CD4-positive, CD25-positive, alpha-beta regulatory T cell (primary cell): ENCODE measurements around the gene UST. TPM values are rescaled to one million over a fixed set of nuclear protein-coding genes. Genes with fewer than 3 reads are reported as not detected.
"Not testable (repeated sequence)": the region's sequence is repeated elsewhere in the genome, so short reads cannot be mapped to it uniquely, and the experiment has no call there.

Experiments used
- ATAC-seq, 2 donors: fragments of 150-1000 bp; cut with Tn5 transposase; one replicate each; pipeline ENCODE4 v1.10.0; 2021; ENCODE audit warnings: low read depth in 2 of 2, moderate number of reproducible peaks in 2 of 2, moderate library complexity in 1 of 2
- DNase-seq, 3 donors: peaks; one replicate each; pipeline versions ENCODE4 v3.0.0 to v3.0.0-alpha.2; 2012 to 2022; ENCODE audit warnings: mixed read lengths in 1 of 3
- H3K27ac ChIP-seq: one replicate; pipeline ENCODE4 v1.7.0; 2013; ENCODE audit warnings: mild to moderate bottlenecking, low read length; ENCODE audit not compliant: insufficient read depth, poor library complexity, severe bottlenecking
- H3K27me3 ChIP-seq: one replicate; pipeline ENCODE4 v1.7.0; 2013; ENCODE audit warnings: low read length; ENCODE audit not compliant: control insufficient read depth, insufficient read depth
- H3K36me3 ChIP-seq: one replicate; pipeline ENCODE4 v1.7.0; 2013; ENCODE audit warnings: mild to moderate bottlenecking, low read length, moderate library complexity; ENCODE audit not compliant: control insufficient read depth, insufficient read depth
- H3K4me1 ChIP-seq: 2 replicates; pipeline ENCODE4 v1.7.0; 2013; ENCODE audit warnings: mild to moderate bottlenecking, low read length; ENCODE audit not compliant: insufficient read depth, control insufficient read depth, poor library complexity, severe bottlenecking
- H3K4me3 ChIP-seq: one replicate; pipeline ENCODE4 v1.7.0; 2013; ENCODE audit warnings: low read depth, mild to moderate bottlenecking, low read length, moderate library complexity
- H3K9me3 ChIP-seq, 2 experiments: 1 replicate in 1 of 2; 2 replicates in 1 of 2; pipeline ENCODE4 v1.7.0; 2013; ENCODE audit warnings: low read length in 2 of 2, mild to moderate bottlenecking in 1 of 2, moderate library complexity in 1 of 2; ENCODE audit not compliant: control insufficient read depth in 2 of 2
- H3K27ac Mint-ChIP-seq, 3 donors: one replicate each; pipeline ENCODE4 v1.8.0; 2020 to 2022; ENCODE audit warnings: mild to moderate bottlenecking in 3 of 3, mixed read lengths in 3 of 3, moderate library complexity in 2 of 3
- H3K27me3 Mint-ChIP-seq: one replicate; pipeline ENCODE4 v1.8.0; 2022; ENCODE audit warnings: mild to moderate bottlenecking, mixed read lengths
- H3K36me3 Mint-ChIP-seq: one replicate; pipeline ENCODE4 v1.8.0; 2020; ENCODE audit warnings: mixed read lengths
- H3K4me1 Mint-ChIP-seq, 4 donors: one replicate each; pipeline ENCODE4 v1.8.0; 2020 to 2022; ENCODE audit warnings: mixed read lengths in 4 of 4, mild to moderate bottlenecking in 1 of 4
- H3K4me3 Mint-ChIP-seq, 4 donors: one replicate each; pipeline ENCODE4 v1.8.0; 2020 to 2022; ENCODE audit warnings: mild to moderate bottlenecking in 4 of 4, mixed read lengths in 4 of 4, moderate library complexity in 3 of 4
- H3K9me3 Mint-ChIP-seq, 7 donors: one replicate each; pipeline ENCODE4 v1.8.0; 2020 to 2022; ENCODE audit warnings: mixed read lengths in 7 of 7, mild to moderate bottlenecking in 3 of 7, moderate library complexity in 2 of 7
- polyA plus RNA-seq, 4 donors: library from polyadenylated mRNA; unstranded; fragments of 300-500 nt; fragmentation: Illumina TruSeq; gene quantifications; one replicate each; pipeline ENCODE4 v1.2.3, GENCODE V29; 2021
- total RNA-seq: library from RNA; stranded (reverse); gene quantifications from one replicate; pipeline ENCODE4 v1.2.3, GENCODE V29; 2022

The UST gene
- total and polyA plus RNA-seq, 5 donors from 2014 or later: 1.1 to 2.9 (median 2.5) TPM

- Mint-ChIP-seq H3K9me3 (peaks cover 0 to 2% (median 0%) of the 10 kb centered on the region in 7 donors), H3K4me3 (peak overlapping the region; percentile 37 to 88 (median 66)), H3K36me3 (no peaks in the 10 kb centered on the region), H3K27me3 (peaks cover 51% of the 10 kb centered on the region), H3K27ac (peak overlapping the region; percentile 32 to 91 (median 34)), H3K4me1 (peaks cover 33 to 51% (median 43%) of the 10 kb centered on the region in 4 donors)
- peak overlapping the region; percentile 80 for H3K4me3 ChIP-seq
- H3K9me3 ChIP-seq: no peaks in the 10 kb centered on the region
- ATAC-seq (peak; percentile 46 to 58), DNase-seq (peak in 2 of 3 donors; percentile 47 to 76)
- H3K27ac ChIP-seq: peak overlapping the region; percentile 66
- H3K36me3 ChIP-seq: no peaks in the 10 kb centered on the region
- peaks cover 6% of the 10 kb centered on the region for H3K27me3 ChIP-seq
- H3K4me1 ChIP-seq: peaks cover 37% of the 10 kb centered on the region
These were observed 14.0 kb downstream of the UST start for GRCh38 chr6:148760568-148761526.

- Mint-ChIP-seq H3K4me1 (peaks cover 33 to 57% (median 43%) of the 10 kb centered on the region in 4 donors), H3K9me3 (peaks cover 0 to 3% (median 0%) of the 10 kb centered on the region in 7 donors), H3K27ac (peak overlapping the region; percentile 32 to 91 (median 34)), H3K27me3 (peaks cover 54% of the 10 kb centered on the region), H3K4me3 (peak overlapping the region; percentile 37 to 88 (median 66)), H3K36me3 (no peaks in the 10 kb centered on the region)
- H3K4me3 ChIP-seq: peak overlapping the region; percentile 80
- ATAC-seq (peak; percentile 10 to 21), DNase-seq (peak in 2 of 3 donors; percentile 35 to 43)
- H3K27me3 ChIP-seq: peaks cover 6% of the 10 kb centered on the region
- peak overlapping the region; percentile 66 for H3K27ac ChIP-seq
- H3K9me3 ChIP-seq: no peaks in the 10 kb centered on the region
- H3K36me3 ChIP-seq: no peaks in the 10 kb centered on the region
- peaks cover 37% of the 10 kb centered on the region for H3K4me1 ChIP-seq
These were observed 14.7 kb downstream of the UST start for GRCh38 chr6:148761527-148762011.

GRCh38 chr6:148762231-148762630 lies 15.4 kb downstream of the UST start:
- Mint-ChIP-seq H3K36me3 (no peaks in the 10 kb centered on the region), H3K4me3 (peak overlapping the region; percentile 8 to 72 (median 49)), H3K4me1 (peaks cover 33 to 54% (median 42%) of the 10 kb centered on the region in 4 donors), H3K9me3 (peaks cover 0 to 3% (median 0%) of the 10 kb centered on the region in 7 donors), H3K27ac (peak overlapping the region in 1 of 3 donors; percentile 91), H3K27me3 (peaks cover 49% of the 10 kb centered on the region)
- Histone ChIP-seq H3K4me1 (peaks cover 37% of the 10 kb centered on the region), H3K36me3 (no peaks in the 10 kb centered on the region), H3K4me3 (no peak overlapping the region), H3K27me3 (peaks cover 6% of the 10 kb centered on the region), H3K27ac (no peak overlapping the region), H3K9me3 (no peaks in the 10 kb centered on the region)
- DNase-seq (no peak), ATAC-seq (no peak)

- H3K4me3 Mint-ChIP-seq, H3K36me3 ChIP-seq, DNase-seq, H3K9me3 ChIP-seq, H3K27ac Mint-ChIP-seq, H3K9me3 Mint-ChIP-seq, H3K27me3 ChIP-seq, ATAC-seq, H3K36me3 Mint-ChIP-seq, H3K27ac ChIP-seq, H3K4me3 ChIP-seq: not testable (repeated sequence)
- H3K4me1 Mint-ChIP-seq: peaks cover 32 to 45% (median 34%) of the 10 kb centered on the region in 4 donors
- peaks cover 50% of the 10 kb centered on the region for H3K27me3 Mint-ChIP-seq
- peaks cover 28% of the 10 kb centered on the region for H3K4me1 ChIP-seq
These were observed 17.6 kb downstream of the UST start for GRCh38 chr6:148764259-148765020.

GRCh38 chr6:148765898-148766808 lies 19.3 kb downstream of the UST start:
- Histone ChIP-seq H3K36me3 (no peaks in the 10 kb centered on the region), H3K4me3 (no peak overlapping the region), H3K9me3 (no peaks in the 10 kb centered on the region), H3K27ac (no peak overlapping the region), H3K4me1 (peaks cover 15% of the 10 kb centered on the region), H3K27me3 (peaks cover 5% of the 10 kb centered on the region)
- H3K4me3 Mint-ChIP-seq: no peak overlapping the region
- H3K36me3 Mint-ChIP-seq: no peaks in the 10 kb centered on the region
- H3K27ac Mint-ChIP-seq: no peak overlapping the region
- DNase-seq (no peak), ATAC-seq (no peak)
- H3K27me3 Mint-ChIP-seq: peaks cover 45% of the 10 kb centered on the region
- peaks cover 0 to 3% (median 0%) of the 10 kb centered on the region in 7 donors for H3K9me3 Mint-ChIP-seq
- peaks cover 28 to 34% (median 30%) of the 10 kb centered on the region in 4 donors for H3K4me1 Mint-ChIP-seq

GRCh38 chr6:148768646-148769270 lies 21.9 kb downstream of the UST start:
- DNase-seq: no peak
- H3K9me3 Mint-ChIP-seq: peaks cover 0 to 3% (median 0%) of the 10 kb centered on the region in 7 donors
- no peak overlapping the region for H3K4me3 ChIP-seq
- H3K27me3 ChIP-seq: peaks cover 5% of the 10 kb centered on the region
- no peak overlapping the region for H3K27ac ChIP-seq
- no peak for ATAC-seq
- H3K4me1 Mint-ChIP-seq: peaks cover 6 to 19% (median 12%) of the 10 kb centered on the region in 4 donors
- H3K4me3 Mint-ChIP-seq: no peak overlapping the region
- H3K27me3 Mint-ChIP-seq: peaks cover 32% of the 10 kb centered on the region
- peaks cover 3% of the 10 kb centered on the region for H3K4me1 ChIP-seq
- H3K36me3 Mint-ChIP-seq: no peaks in the 10 kb centered on the region
- H3K9me3 ChIP-seq: no peaks in the 10 kb centered on the region
- no peaks in the 10 kb centered on the region for H3K36me3 ChIP-seq
- peak overlapping the region in 1 of 3 donors; percentile 42 for H3K27ac Mint-ChIP-seq
